Endothelial cell (in vitro differentiated cells): ENCODE results near the gene SIGLEC14. TPM values are rescaled to one million over a fixed set of nuclear protein-coding genes. Genes with fewer than 3 reads are reported as not detected.
"Not testable (repeated sequence)": the region's sequence is repeated elsewhere in the genome, so short reads cannot be mapped to it uniquely, and the experiment has no call there.

ENCODE experiments used
- DNase-seq: peaks from one replicate; pipeline ENCODE4 v3.0.0; 2021; ENCODE audit warnings: low spot score
- H3K27ac Mint-ChIP-seq: one replicate; pipeline ENCODE4 v1.8.0; 2021; ENCODE audit warnings: mixed read lengths, inconsistent platforms; ENCODE audit not compliant: unreplicated experiment
- H3K27me3 Mint-ChIP-seq: one replicate; pipeline ENCODE4 v1.8.0; 2021; ENCODE audit warnings: mild to moderate bottlenecking, moderate library complexity, mixed read lengths, inconsistent platforms; ENCODE audit not compliant: unreplicated experiment
- H3K36me3 Mint-ChIP-seq: one replicate; pipeline ENCODE4 v1.8.0; 2021; ENCODE audit warnings: mild to moderate bottlenecking, low read depth, mixed read lengths, inconsistent platforms; ENCODE audit not compliant: unreplicated experiment
- H3K4me1 Mint-ChIP-seq: one replicate; pipeline ENCODE4 v1.8.0; 2021; ENCODE audit warnings: mild to moderate bottlenecking, mixed read lengths, inconsistent platforms; ENCODE audit not compliant: unreplicated experiment
- H3K4me3 Mint-ChIP-seq: one replicate; pipeline ENCODE4 v1.8.0; 2021; ENCODE audit warnings: mild to moderate bottlenecking, mixed read lengths, inconsistent platforms; ENCODE audit not compliant: unreplicated experiment
- H3K9me3 Mint-ChIP-seq: one replicate; pipeline ENCODE4 v1.8.0; 2021; ENCODE audit warnings: mixed read lengths, inconsistent platforms; ENCODE audit not compliant: unreplicated experiment
- CTCF ChIP-seq: fragments of 200-600 bp; sonication (generic); IDR thresholded peaks from one replicate; pipeline ENCODE4 v1.5.0; 2021; ENCODE audit warnings: antibody characterized with exemption; ENCODE audit not compliant: unreplicated experiment
- total RNA-seq: library from RNA; stranded (reverse); fragmentation: NEBNext Ultra II Directional; extraction: Animal tissue kit (Norgen Biotek cat#: 25700); gene quantifications from one replicate; pipeline ENCODE4 v1.2.1, GENCODE V29; 2021; ENCODE audit not compliant: unreplicated experiment

The SIGLEC14 gene
- total RNA-seq, 1 donor from 2014 or later: 0.21 TPM

- peaks cover 3% of the 10 kb centered on the region for H3K27me3 Mint-ChIP-seq
- no peaks in the 10 kb centered on the region for H3K4me1 Mint-ChIP-seq
- no peak for TF ChIP-seq CTCF
- no peak for DNase-seq
- no peak overlapping the region for H3K27ac Mint-ChIP-seq
- H3K36me3 Mint-ChIP-seq: peaks cover 5% of the 10 kb centered on the region
- H3K9me3 Mint-ChIP-seq: no peaks in the 10 kb centered on the region
- no peak overlapping the region for H3K4me3 Mint-ChIP-seq
Measured at GRCh38 chr19:51681286-51681941, 34.8 kb upstream of the SIGLEC14 start.

GRCh38 chr19:51680474-51680873 is 33.8 kb upstream of the SIGLEC14 start:
- H3K9me3 Mint-ChIP-seq: no peaks in the 10 kb centered on the region
- peaks cover 3% of the 10 kb centered on the region for H3K27me3 Mint-ChIP-seq

GRCh38 chr19:51676566-51677083 is 30.0 kb upstream of the SIGLEC14 start:
- H3K9me3 Mint-ChIP-seq: no peaks in the 10 kb centered on the region
- TF ChIP-seq CTCF: no peak
- no peak overlapping the region for H3K4me3 Mint-ChIP-seq
- H3K27ac Mint-ChIP-seq: no peak overlapping the region
- no peaks in the 10 kb centered on the region for H3K4me1 Mint-ChIP-seq
- peaks cover 3% of the 10 kb centered on the region for H3K27me3 Mint-ChIP-seq
- H3K36me3 Mint-ChIP-seq: no peaks in the 10 kb centered on the region
- no peak for DNase-seq

More at GRCh38 chr19:51680474-51680873, 33.8 kb upstream of the SIGLEC14 start:
- H3K4me3 Mint-ChIP-seq: no peak overlapping the region
- TF ChIP-seq CTCF: no peak
- H3K4me1 Mint-ChIP-seq: no peaks in the 10 kb centered on the region
- DNase-seq: no peak
- H3K27ac Mint-ChIP-seq: no peak overlapping the region
- H3K36me3 Mint-ChIP-seq: peaks cover 5% of the 10 kb centered on the region

- peak; percentile 52 for TF ChIP-seq CTCF
- H3K36me3 Mint-ChIP-seq, H3K4me3 Mint-ChIP-seq, DNase-seq, H3K9me3 Mint-ChIP-seq, H3K4me1 Mint-ChIP-seq, H3K27ac Mint-ChIP-seq, H3K27me3 Mint-ChIP-seq: not testable (repeated sequence)
Measured at GRCh38 chr19:51675911-51676565, 29.4 kb upstream of the SIGLEC14 start.

- no peak for TF ChIP-seq CTCF
- H3K36me3 Mint-ChIP-seq: no peaks in the 10 kb centered on the region
- H3K27ac Mint-ChIP-seq: no peak overlapping the region
- H3K9me3 Mint-ChIP-seq: no peaks in the 10 kb centered on the region
- no peaks in the 10 kb centered on the region for H3K27me3 Mint-ChIP-seq
- no peak for DNase-seq
- H3K4me3 Mint-ChIP-seq: no peak overlapping the region
- no peaks in the 10 kb centered on the region for H3K4me1 Mint-ChIP-seq
Measured at GRCh38 chr19:51668216-51668615, 21.6 kb upstream of the SIGLEC14 start.
